Measurements from ENCODE around the gene CCDC136. TPM values are rescaled to one million over a fixed set of nuclear protein-coding genes. Genes with fewer than 3 reads are reported as not detected.

CCDC136 gene
- polyA plus RNA-seq, 1 donor (not counting 4 experiments of a cell fraction or from before 2014, with no cell fraction given): 1.6 TPM

DNA sequence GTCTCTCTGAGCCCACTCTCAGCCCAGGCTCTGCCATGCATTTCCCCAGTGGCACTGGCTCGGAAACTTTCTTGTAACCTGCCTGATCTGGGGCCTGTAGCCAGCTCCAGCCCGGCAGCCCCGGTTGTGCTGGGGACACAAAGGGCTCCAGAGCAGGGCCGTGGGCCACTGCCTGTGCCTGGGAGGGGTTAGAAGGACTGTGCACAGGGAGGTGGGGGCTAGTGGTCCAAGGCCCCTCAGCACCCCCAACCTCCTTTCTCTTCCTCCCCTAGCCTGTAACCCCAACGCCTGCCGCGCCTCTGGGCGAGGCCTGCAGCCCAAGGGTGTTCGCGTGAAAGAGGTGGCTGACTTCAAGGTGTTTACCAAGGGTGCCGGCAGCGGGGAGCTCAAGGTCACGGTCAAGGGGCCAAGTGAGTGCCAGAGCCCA, 48.0 kb downstream of the CCDC136 start:
- H2AFZ ChIP-seq (ENCODE audit: control insufficient read depth, low read length): no peak overlapping the region
- H3K79me2 ChIP-seq (ENCODE audit: control insufficient read depth, insufficient read depth, low read length): no peaks in the 10 kb centered on the region
- no peaks in the 10 kb centered on the region for H3K4me1 ChIP-seq (ENCODE audit: control insufficient read depth, extremely low read depth, insufficient read depth, low read length)
- no peak overlapping the region for H3K9ac ChIP-seq (ENCODE audit: control insufficient read depth, extremely low read depth, insufficient read depth, low read length)
- no peak overlapping the region for H3K4me2 ChIP-seq (ENCODE audit: control insufficient read depth, extremely low read depth, insufficient read depth, low read depth, low read length)
- H3K36me3 ChIP-seq (ENCODE audit: control insufficient read depth in 2 of 2, extremely low read depth in 1 of 2, insufficient read depth in 2 of 2, low read length in 2 of 2): no peaks in the 10 kb centered on the region
- dilution Hi-C loops (cut with MboI; ENCODE audit: extremely low pct_ligation_motif_present, low sequenced_read_pairs): no loop called here
- FAIRE-seq: no peak
- no peak overlapping the region for H3K27ac ChIP-seq (ENCODE audit: control insufficient read depth, insufficient read depth, low read length)
- TF ChIP-seq EZH2 (IDR thresholded peaks at IDR 0.05; ENCODE audit: low read length): no peak
- TF ChIP-seq, protein P1, sequence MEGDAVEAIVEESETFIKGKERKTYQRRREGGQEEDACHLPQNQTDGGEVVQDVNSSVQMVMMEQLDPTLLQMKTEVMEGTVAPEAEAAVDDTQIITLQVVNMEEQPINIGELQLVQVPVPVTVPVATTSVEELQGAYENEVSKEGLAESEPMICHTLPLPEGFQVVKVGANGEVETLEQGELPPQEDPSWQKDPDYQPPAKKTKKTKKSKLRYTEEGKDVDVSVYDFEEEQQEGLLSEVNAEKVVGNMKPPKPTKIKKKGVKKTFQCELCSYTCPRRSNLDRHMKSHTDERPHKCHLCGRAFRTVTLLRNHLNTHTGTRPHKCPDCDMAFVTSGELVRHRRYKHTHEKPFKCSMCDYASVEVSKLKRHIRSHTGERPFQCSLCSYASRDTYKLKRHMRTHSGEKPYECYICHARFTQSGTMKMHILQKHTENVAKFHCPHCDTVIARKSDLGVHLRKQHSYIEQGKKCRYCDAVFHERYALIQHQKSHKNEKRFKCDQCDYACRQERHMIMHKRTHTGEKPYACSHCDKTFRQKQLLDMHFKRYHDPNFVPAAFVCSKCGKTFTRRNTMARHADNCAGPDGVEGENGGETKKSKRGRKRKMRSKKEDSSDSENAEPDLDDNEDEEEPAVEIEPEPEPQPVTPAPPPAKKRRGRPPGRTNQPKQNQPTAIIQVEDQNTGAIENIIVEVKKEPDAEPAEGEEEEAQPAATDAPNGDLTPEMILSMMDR (optimal IDR thresholded peaks at IDR 0.05 in 1 of 3, IDR thresholded peaks at IDR 0.05 in 1 of 3, conservative IDR thresholded peaks at IDR 0.05 in 1 of 3; ENCODE audit: extremely low read depth in 1 of 3, insufficient read depth in 2 of 3, low read length in 3 of 3): no peak
- no peak for DNase-seq (ENCODE audit: low read depth, low spot score)
- no peaks in the 10 kb centered on the region for H4K20me1 ChIP-seq (ENCODE audit: control insufficient read depth, extremely low read depth, insufficient read depth, low read length)
- no peaks in the 10 kb centered on the region for H3K9me3 ChIP-seq (ENCODE audit: control insufficient read depth, low read depth, low read length)
- H3K9me1 ChIP-seq (ENCODE audit: control insufficient read depth, extremely low read depth, insufficient read depth, low read length): peaks cover under 1% of the 10 kb centered on the region
- H3K4me3 ChIP-seq (ENCODE audit: control insufficient read depth in 2 of 3, extremely low read depth in 1 of 3, insufficient read depth in 2 of 3, low read depth in 1 of 3, low read length in 3 of 3): no peak overlapping the region
- H3K27me3 ChIP-seq (ENCODE audit: control insufficient read depth, extremely low read depth, insufficient read depth, low read length): no peaks in the 10 kb centered on the region

DNA sequence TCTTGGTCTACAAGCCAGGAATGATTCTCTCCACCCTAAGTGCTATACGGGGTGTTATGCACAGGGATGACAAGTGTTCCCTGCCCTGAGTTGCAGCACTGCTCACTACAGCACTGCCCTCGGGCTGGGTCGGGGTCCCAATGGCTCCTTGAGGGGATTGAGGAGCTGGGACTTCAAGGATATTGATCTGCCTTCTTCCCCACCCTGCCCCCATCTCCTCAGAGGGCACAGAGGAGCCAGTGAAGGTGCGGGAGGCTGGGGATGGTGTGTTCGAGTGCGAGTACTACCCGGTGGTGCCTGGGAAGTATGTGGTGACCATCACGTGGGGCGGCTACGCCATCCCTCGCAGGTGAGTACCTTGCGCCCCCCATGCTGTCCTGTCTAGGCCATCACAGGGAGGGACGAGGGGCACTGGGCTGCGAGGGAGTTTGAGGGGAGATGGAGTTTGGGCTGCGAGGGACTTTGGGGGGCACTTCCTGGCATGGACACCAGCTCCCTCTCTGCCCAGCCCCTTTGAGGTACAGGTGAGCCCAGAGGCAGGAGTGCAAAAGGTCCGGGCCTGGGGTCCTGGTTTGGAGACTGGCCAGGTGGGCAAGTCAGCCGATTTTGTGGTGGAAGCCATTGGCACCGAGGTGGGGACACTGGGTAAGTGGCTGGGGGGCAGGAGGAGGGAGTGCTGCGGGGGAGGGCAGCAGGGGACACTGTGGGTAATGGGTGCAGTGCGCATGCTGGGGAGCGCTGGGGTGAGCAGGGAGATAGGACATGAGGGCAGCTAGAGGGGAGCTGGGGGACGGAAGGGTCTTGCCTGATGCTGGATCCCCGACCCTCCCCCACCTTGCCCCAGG, 48.8 kb downstream of the CCDC136 start:
- H2AFZ ChIP-seq (ENCODE audit: control insufficient read depth, low read length): no peak overlapping the region
- dilution Hi-C loops (cut with MboI; ENCODE audit: extremely low pct_ligation_motif_present, low sequenced_read_pairs): no loop called here
- no peaks in the 10 kb centered on the region for H3K4me1 ChIP-seq (ENCODE audit: control insufficient read depth, extremely low read depth, insufficient read depth, low read length)
- no peak overlapping the region for H3K9ac ChIP-seq (ENCODE audit: control insufficient read depth, extremely low read depth, insufficient read depth, low read length)
- H3K27me3 ChIP-seq (ENCODE audit: control insufficient read depth, extremely low read depth, insufficient read depth, low read length): no peaks in the 10 kb centered on the region
- TF ChIP-seq EZH2 (IDR thresholded peaks at IDR 0.05; ENCODE audit: low read length): no peak
- TF ChIP-seq, protein P1 (optimal IDR thresholded peaks at IDR 0.05 in 1 of 3, IDR thresholded peaks at IDR 0.05 in 1 of 3, conservative IDR thresholded peaks at IDR 0.05 in 1 of 3; ENCODE audit: extremely low read depth in 1 of 3, insufficient read depth in 2 of 3, low read length in 3 of 3): no peak
- H3K36me3 ChIP-seq (ENCODE audit: control insufficient read depth in 2 of 2, extremely low read depth in 1 of 2, insufficient read depth in 2 of 2, low read length in 2 of 2): no peaks in the 10 kb centered on the region
- DNase-seq (ENCODE audit: low read depth, low spot score) (no peak), FAIRE-seq (no peak)
- H3K9me3 ChIP-seq (ENCODE audit: control insufficient read depth, low read depth, low read length): no peaks in the 10 kb centered on the region
- H3K27ac ChIP-seq (ENCODE audit: control insufficient read depth, insufficient read depth, low read length): no peak overlapping the region
- no peaks in the 10 kb centered on the region for H3K79me2 ChIP-seq (ENCODE audit: control insufficient read depth, insufficient read depth, low read length)
- H3K4me2 ChIP-seq (ENCODE audit: control insufficient read depth, extremely low read depth, insufficient read depth, low read depth, low read length): no peak overlapping the region
- H3K4me3 ChIP-seq (ENCODE audit: control insufficient read depth in 2 of 3, extremely low read depth in 1 of 3, insufficient read depth in 2 of 3, low read depth in 1 of 3, low read length in 3 of 3): no peak overlapping the region
- H4K20me1 ChIP-seq (ENCODE audit: control insufficient read depth, extremely low read depth, insufficient read depth, low read length): no peaks in the 10 kb centered on the region
- no peaks in the 10 kb centered on the region for H3K9me1 ChIP-seq (ENCODE audit: control insufficient read depth, extremely low read depth, insufficient read depth, low read length)

Data from keratinocyte (primary cell).